C4-2B (cell line): ENCODE results near the gene CELF3.

ENCODE experiments used
- ZFX ChIP-seq: fragments of 450-650 bp; IDR thresholded peaks from 2 replicates; pipeline ENCODE4 v1.6.1; 2017
- TF ChIP-seq, protein P1 (sequence below): fragments of 450-650 bp; conservative IDR thresholded peaks from 2 replicates; pipeline ENCODE4 v1.5.1; 2017; ENCODE audit warnings: mild to moderate bottlenecking

DNA sequence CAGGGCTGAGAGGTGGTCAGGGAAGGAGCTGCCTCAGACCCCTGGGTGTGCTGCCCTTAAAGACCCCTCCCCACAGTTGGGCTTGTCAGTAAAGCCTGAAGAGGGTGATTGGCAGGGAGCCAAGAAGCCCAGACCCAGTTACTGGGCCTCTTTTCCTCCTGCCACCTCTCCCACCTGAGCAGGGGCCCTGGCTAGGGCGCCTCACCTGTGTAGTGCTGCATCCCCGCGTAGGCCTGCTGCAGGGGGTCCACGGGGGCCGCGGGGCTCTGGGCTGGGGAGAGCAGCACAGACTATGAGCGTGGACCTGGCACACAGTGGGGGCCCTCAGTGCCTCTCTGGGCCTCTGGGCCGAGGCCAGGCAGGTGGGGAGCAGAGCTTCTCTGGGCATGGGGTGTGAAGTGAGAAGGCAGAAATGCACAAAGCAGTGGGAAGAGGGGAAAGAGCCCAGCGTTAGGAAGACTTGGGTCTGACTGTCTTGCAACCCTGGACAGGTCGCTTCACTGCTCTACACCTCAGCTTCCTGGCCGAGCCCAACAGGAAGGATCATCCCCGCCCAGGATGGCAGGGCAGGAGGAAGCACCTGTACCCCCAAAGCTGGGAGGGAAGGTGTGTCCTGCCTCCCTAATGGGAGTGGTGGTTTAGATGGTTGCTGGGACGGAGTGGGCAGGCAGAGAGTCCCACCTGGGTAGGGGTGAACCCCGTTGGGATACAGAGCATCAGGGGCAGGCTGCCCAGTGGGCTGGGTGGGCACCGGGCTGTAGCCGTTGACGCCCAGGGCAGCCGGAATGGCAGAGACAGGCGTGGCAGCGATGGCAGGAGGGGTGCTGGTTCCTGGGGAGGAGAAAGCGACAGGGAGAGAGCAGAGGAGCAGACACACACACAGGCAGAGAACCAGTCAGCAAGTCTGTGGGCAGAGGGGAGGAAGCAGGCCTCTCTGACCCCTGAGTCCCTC, 9.9 kb downstream of the CELF3 start:
- TF ChIP-seq, protein P1, sequence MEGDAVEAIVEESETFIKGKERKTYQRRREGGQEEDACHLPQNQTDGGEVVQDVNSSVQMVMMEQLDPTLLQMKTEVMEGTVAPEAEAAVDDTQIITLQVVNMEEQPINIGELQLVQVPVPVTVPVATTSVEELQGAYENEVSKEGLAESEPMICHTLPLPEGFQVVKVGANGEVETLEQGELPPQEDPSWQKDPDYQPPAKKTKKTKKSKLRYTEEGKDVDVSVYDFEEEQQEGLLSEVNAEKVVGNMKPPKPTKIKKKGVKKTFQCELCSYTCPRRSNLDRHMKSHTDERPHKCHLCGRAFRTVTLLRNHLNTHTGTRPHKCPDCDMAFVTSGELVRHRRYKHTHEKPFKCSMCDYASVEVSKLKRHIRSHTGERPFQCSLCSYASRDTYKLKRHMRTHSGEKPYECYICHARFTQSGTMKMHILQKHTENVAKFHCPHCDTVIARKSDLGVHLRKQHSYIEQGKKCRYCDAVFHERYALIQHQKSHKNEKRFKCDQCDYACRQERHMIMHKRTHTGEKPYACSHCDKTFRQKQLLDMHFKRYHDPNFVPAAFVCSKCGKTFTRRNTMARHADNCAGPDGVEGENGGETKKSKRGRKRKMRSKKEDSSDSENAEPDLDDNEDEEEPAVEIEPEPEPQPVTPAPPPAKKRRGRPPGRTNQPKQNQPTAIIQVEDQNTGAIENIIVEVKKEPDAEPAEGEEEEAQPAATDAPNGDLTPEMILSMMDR, result no peak
- no peak for TF ChIP-seq ZFX
